K562 (cell line): Measurements from ENCODE around the gene SLC36A2. TPM values are rescaled to one million over a fixed set of nuclear protein-coding genes. Genes with fewer than 3 reads are reported as not detected.

Experiments used
- ATAC-seq: fragments of 200-7000 bp; cut with Tn5 transposase; 3 replicates; pipeline ENCODE4 v1.9.1; 2020; ENCODE audit warnings: moderate library complexity
- BruUV-seq: library from RNA; stranded (reverse); fragments of 400-500 nt; replicated peaks from 2 replicates; lab custom pipeline; 2021; lab: Mats Ljungman, UMichigan
- CTCF ChIA-PET: fragments of 300-600 bp; formaldehyde crosslinking; extraction: SDS; loops from one replicate; lab custom pipeline; 2021; ENCODE audit warnings: low intra/inter-chr PET ratio; lab: Yijun Ruan, JAX
- POLR2A ChIA-PET: fragments of 300-600, 350-650 bp; sonication (Branson Sonifier 250); formaldehyde crosslinking; extraction: SDS; loops from one replicate; lab custom pipeline; 2021; ENCODE audit warnings: antibody characterized with exemption, inconsistent platforms; lab: Yijun Ruan, JAX
- DNase-seq, 4 experiments: peaks; one replicate each; pipeline versions ENCODE4 v3.0.0 to v3.0.0-alpha.2; 2011 to 2018; ENCODE audit warnings: low spot score in 3 of 4, mixed read lengths in 3 of 4; ENCODE audit errors: extremely low read depth in 1 of 4
- FAIRE-seq: peaks from 2 replicates; lab custom pipeline; 2011; peaks lifted over from hg19 to GRCh38; lab: Jason Lieb, UNC
- H2AFZ ChIP-seq: 2 replicates; pipeline ENCODE4 v1.6.0; 2011; ENCODE audit warnings: low read depth, low read length, control low read depth, inconsistent platforms
- H3K27ac ChIP-seq: fragments of 200-600 bp; 3 replicates; pipeline ENCODE4 v1.8.0; 2011; ENCODE audit warnings: low read depth, mild to moderate bottlenecking, control low read depth, inconsistent platforms, low read length, moderate library complexity, mixed read lengths; ENCODE audit errors: extremely low read depth
- H3K27me3 ChIP-seq, 2 experiments: fragments of 300-600 bp in 1 of 2; 2 replicates in 1 of 2; 3 replicates in 1 of 2; pipeline versions ENCODE4 v1.6.0 to v1.8.0; 2011; ENCODE audit warnings: inconsistent platforms in 2 of 2, low read length in 2 of 2, mild to moderate bottlenecking in 1 of 2, mixed read lengths in 1 of 2, moderate library complexity in 1 of 2; ENCODE audit not compliant: control insufficient read depth in 2 of 2, insufficient read depth in 2 of 2
- H3K36me3 ChIP-seq: fragments of 300-600 bp; 3 replicates; pipeline ENCODE4 v1.8.0; 2011; ENCODE audit warnings: mild to moderate bottlenecking, low read length, inconsistent platforms; ENCODE audit not compliant: control insufficient read depth, insufficient read depth
- H3K4me1 ChIP-seq, 2 experiments: fragments of 200-600 bp in 1 of 2; replicated peaks in 1 of 2; 2 replicates in 1 of 2; 3 replicates in 1 of 2; pipeline versions ENCODE4 v1.5.1 to v1.8.0; 2011; ENCODE audit warnings: inconsistent platforms in 2 of 2, low read length in 2 of 2, mild to moderate bottlenecking in 1 of 2, mixed read lengths in 1 of 2, moderate library complexity in 1 of 2; ENCODE audit not compliant: control insufficient read depth in 2 of 2, insufficient read depth in 2 of 2
- H3K4me2 ChIP-seq: 2 replicates; pipeline ENCODE4 v1.6.1; 2011; ENCODE audit warnings: low read length, control low read depth, inconsistent platforms, mixed read lengths; ENCODE audit not compliant: insufficient read depth
- H3K4me3 ChIP-seq: fragments of 200-600 bp; sonication (generic), shearing (Covaris generic); 2 replicates; pipeline ENCODE4 v1.5.1; 2016; ENCODE audit warnings: control low read depth, inconsistent platforms
- H3K79me2 ChIP-seq: fragments of 200-600 bp; 3 replicates; pipeline ENCODE4 v1.8.0; 2011; ENCODE audit warnings: low read length, inconsistent platforms; ENCODE audit not compliant: control insufficient read depth, insufficient read depth
- H3K9ac ChIP-seq, 2 experiments: 2 replicates each; pipeline versions ENCODE4 v1.6.0 to v1.6.1; 2011; ENCODE audit warnings: low read depth in 2 of 2, low read length in 2 of 2, control low read depth in 1 of 2, inconsistent platforms in 1 of 2, mild to moderate bottlenecking in 1 of 2, mixed read lengths in 1 of 2; ENCODE audit not compliant: insufficient read depth in 1 of 2
- H3K9me1 ChIP-seq: one replicate; pipeline ENCODE4 v1.6.0; 2011; ENCODE audit warnings: inconsistent platforms, mild to moderate bottlenecking, low read length, moderate library complexity; ENCODE audit not compliant: control insufficient read depth, insufficient read depth
- H3K9me3 ChIP-seq: replicated peaks from 2 replicates; pipeline ENCODE4 v1.5.1; 2011; ENCODE audit warnings: low read depth, low read length, inconsistent platforms; ENCODE audit not compliant: control insufficient read depth, insufficient read depth
- H4K20me1 ChIP-seq: replicated peaks from 2 replicates; pipeline ENCODE4 v1.6.1; 2011; ENCODE audit warnings: low read length, inconsistent platforms, mixed read lengths; ENCODE audit not compliant: control insufficient read depth, insufficient read depth
- FOXP4 ChIP-seq: sonication (generic); formaldehyde crosslinking; IDR thresholded peaks from 2 replicates; pipeline ENCODE4 v1.8.0; 2022; ENCODE audit warnings: mild to moderate bottlenecking, missing genetic modification reagents, borderline replicate concordance
- MCM7 ChIP-seq, 2 experiments: fragments of 450-650 bp; IDR thresholded peaks; 2 replicates each; pipeline ENCODE4 v1.6.1; 2016 to 2018
- MECOM ChIP-seq: fragments of 250-450 bp; sonication (Bioruptor Pico); IDR thresholded peaks from 2 replicates; pipeline ENCODE4 v1.8.0; 2022; ENCODE audit warnings: inconsistent platforms
- WGBS: fragments of 100-300 bp; shearing (Covaris generic); methylation state at CpG from one replicate; pipeline ENCODE4 v1.1.6; 2016; ENCODE audit warnings: low coverage, mixed read lengths; ENCODE audit not compliant: insufficient coverage; ENCODE audit errors: missing lambda C conversion rate; 5-methylcytosine and 5-hydroxymethylcytosine counted together
- in situ Hi-C: fragments of 300-500 bp; cut with MboI; formaldehyde crosslinking; loops from 4 replicates; pipeline ENCODE4 v1.15.0; 2018; ENCODE audit warnings: inconsistent platforms, mixed read lengths
- intact Hi-C: fragments of 100-400 bp; cut with micrococcal nuclease; formaldehyde crosslinking; loops from 2 replicates; pipeline ENCODE4 v1.14.2; 2022
- polyA plus RNA-seq, 8 experiments: library from polyadenylated mRNA; depleted of rRNA in 4 of 8; stranded (reverse) in 5 of 8; unstranded in 3 of 8; fragments of >200 nt; fragmentation: Nextera tagmentation in 2 of 8; fragmentation: Illumina TruSeq in 1 of 8; extraction: Ambion mirVana in 2 of 8; extraction: Trizol in 1 of 8; gene quantifications; 2 replicates each; pipeline versions ENCODE4 v1.2.1 to v1.2.3, GENCODE V29; 2011 to 2014; ENCODE audit warnings: inconsistent platforms in 1 of 8, missing spikeins in 1 of 8
- total RNA-seq, 7 experiments: library from RNA; depleted of rRNA in 6 of 7; stranded (reverse); fragments of >200 nt in 6 of 7; fragmentation: Illumina TruSeq in 2 of 7; extraction: Trizol in 2 of 7; gene quantifications; 2 replicates each; pipeline versions ENCODE4 v1.2.1 to v1.2.3, GENCODE V29; 2011 to 2021; ENCODE audit warnings: low replicate concordance in 1 of 7

SLC36A2 gene
- total and polyA plus RNA-seq, 9 of the 15 experiments (the other 6 are each of a cell fraction or from before 2014, with no cell fraction given) = not detected

- H3K4me3 ChIP-seq = no peak overlapping the region
- in situ Hi-C loops = no loop called here
- no peak overlapping the region for H3K4me2 ChIP-seq
- no peaks in the 10 kb centered on the region for H4K20me1 ChIP-seq
- no peaks in the 10 kb centered on the region for H3K79me2 ChIP-seq
- H3K9me1 ChIP-seq = no peaks in the 10 kb centered on the region
- no peak overlapping the region for H3K27ac ChIP-seq
- ATAC-seq (no peak), FAIRE-seq (no peak), DNase-seq (no peak)
- POLR2A ChIA-PET = no interaction called here
- H3K9me3 ChIP-seq = no peaks in the 10 kb centered on the region
- no TSS peak for BruUV-seq
- H2AFZ ChIP-seq = no peak overlapping the region
- intact Hi-C loops = no loop called here
- CTCF ChIA-PET = no interaction called here
- no peaks in the 10 kb centered on the region for H3K36me3 ChIP-seq
- H3K4me1 ChIP-seq = no peaks in the 10 kb centered on the region
- H3K27me3 ChIP-seq = peaks cover 4 to 32% of the 10 kb centered on the region in 2 experiments
- 0% methylated on average over 6 of the region's 6 CpGs for WGBS
- TF ChIP-seq MCM7 (IDR thresholded peaks at IDR 0.05) (no peak), FOXP4 (no peak), MECOM (CRISPR knock-in tag) (no peak)
- no peak overlapping the region for H3K9ac ChIP-seq
These were observed 1.4 kb upstream of the SLC36A2 start for GRCh38 chr5:151348789-151349188.
